AG04449 (cell line): ENCODE data around the gene TMEM208.

Experiments used
- CTCF ChIA-PET: fragments of 350-600 bp; formaldehyde crosslinking; extraction: SDS; loops from one replicate; lab custom pipeline; 2021; ENCODE audit warnings: antibody characterized with exemption; lab: Yijun Ruan, JAX
- POLR2A ChIA-PET: fragments of 400-600, 350-600 bp; formaldehyde crosslinking; extraction: SDS; loops from one replicate; lab custom pipeline; 2020; ENCODE audit warnings: antibody characterized with exemption, inconsistent platforms; lab: Yijun Ruan, JAX
- DNase-seq: peaks from one replicate; pipeline ENCODE4 v3.0.0-alpha.2; 2010; ENCODE audit warnings: low read depth, low spot score
- H3K4me3 ChIP-seq: 2 replicates; pipeline ENCODE4 v1.5.1; 2011; ENCODE audit warnings: low read depth, mild to moderate bottlenecking, control low read depth, low read length
- CTCF ChIP-seq: IDR thresholded peaks from one replicate; pipeline ENCODE4 v1.5.1; 2011; ENCODE audit warnings: mild to moderate bottlenecking, moderate library complexity, low read length, control low read depth, inconsistent platforms; ENCODE audit not compliant: insufficient read depth; ENCODE audit errors: missing control alignments

Gene TMEM208

GRCh38 chr16:67194260-67194659 lies 32.7 kb upstream of the TMEM208 start:
- DNase-seq, result no peak
- CTCF ChIA-PET, result interaction anchor here (1.7 to 9.3 kb wide), 3 partner anchors 9 to 39 kb away, joined by 5 to 83 read pairs (median 10); no protein-coding TSS in a partner anchor
- no peak for TF ChIP-seq CTCF
- H3K4me3 ChIP-seq, result no peak overlapping the region
- POLR2A ChIA-PET, result interaction anchor here (1.1 kb wide), 1 partner anchor 13 kb away, joined by 3 read pairs; no protein-coding TSS in a partner anchor

- ChIA-PET POLR2A (no interaction called here), CTCF (interaction anchor here (0.9 to 9.3 kb wide), 3 partner anchors 11 to 31 kb away, joined by 3 to 83 read pairs (median 10); partner anchors contain the start of gene TMEM208)
- no peak for DNase-seq
- H3K4me3 ChIP-seq, result no peak overlapping the region
- no peak for TF ChIP-seq CTCF
These were observed 31.3 kb upstream of the TMEM208 start for GRCh38 chr16:67195676-67196075.

GRCh38 chr16:67196881-67197280 lies 30.0 kb upstream of the TMEM208 start:
- CTCF ChIA-PET, result interaction anchor here (0.8 to 9.3 kb wide), 6 partner anchors 12 to 269 kb away, joined by 3 to 83 read pairs (median 6); partner anchors contain the start of gene TMEM208
- TF ChIP-seq CTCF, result no peak
- POLR2A ChIA-PET, result interaction anchor here (0.9 to 1.8 kb wide), 2 partner anchors 11 to 21 kb away, joined by 3 to 7 read pairs; no protein-coding TSS in a partner anchor

GRCh38 chr16:67197704-67198103 lies 29.2 kb upstream of the TMEM208 start:
- ChIA-PET CTCF (interaction anchor here (0.7 to 9.3 kb wide), 22 partner anchors 8 to 303 kb away, joined by 3 to 83 read pairs (median 4); partner anchors contain the start of genes EXOC3L1, SLC9A5 and TMEM208), POLR2A (interaction anchor here (0.7 to 1.8 kb wide), 6 partner anchors 10 to 47 kb away, joined by 3 to 7 read pairs (median 3); partner anchors contain the start of gene NOL3)
- no peak for DNase-seq
- H3K4me3 ChIP-seq, result no peak overlapping the region
- no peak for TF ChIP-seq CTCF

More at GRCh38 chr16:67196881-67197280, 30.0 kb upstream of the TMEM208 start:
- H3K4me3 ChIP-seq, result no peak overlapping the region
- no peak for DNase-seq

- CTCF ChIA-PET, result interaction anchor here (0.7 to 9.3 kb wide), 21 partner anchors 9 to 303 kb away, joined by 3 to 83 read pairs (median 3); partner anchors contain the start of genes EXOC3L1, SLC9A5 and TMEM208
- no peak overlapping the region for H3K4me3 ChIP-seq
- TF ChIP-seq CTCF, result peak; percentile 77
- no peak for DNase-seq
- POLR2A ChIA-PET, result interaction anchor here (0.9 to 1.8 kb wide), 4 partner anchors 9 to 46 kb away, joined by 3 to 7 read pairs (median 4); partner anchors contain the start of gene NOL3
These were observed 28.6 kb upstream of the TMEM208 start for GRCh38 chr16:67198238-67198734.
